Activated CD4-positive, alpha-beta memory T cell treated with anti-CD3 and anti-CD28 coated beads, Interleukin-2, amount 10 ng/mL, durations not matched to agents 7 days and 5 days (primary cell): ENCODE measurements around the gene GRB14. TPM values are rescaled to one million over a fixed set of nuclear protein-coding genes. Genes with fewer than 3 reads are reported as not detected.

Source experiments
- CTCF ChIA-PET: fragments of 350-600 bp; sonication (Branson Sonifier 250); formaldehyde crosslinking; loops from one replicate; lab custom pipeline; 2021; ENCODE audit warnings: antibody characterized with exemption, inconsistent platforms; lab: Charles Lee
- POLR2A ChIA-PET: fragments of 350-600 bp; sonication (Branson Sonifier 250); formaldehyde crosslinking; loops from one replicate; lab custom pipeline; 2021; ENCODE audit warnings: antibody characterized with exemption; lab: Charles Lee
- DNase-seq: peaks from one replicate; pipeline ENCODE4 v3.0.0-alpha.2; 2020
- H3K27ac Mint-ChIP-seq: one replicate; pipeline ENCODE4 v1.8.0; 2021; ENCODE audit warnings: mild to moderate bottlenecking, mixed read lengths
- H3K27me3 Mint-ChIP-seq: one replicate; pipeline ENCODE4 v1.8.0; 2021; ENCODE audit warnings: mixed read lengths
- H3K36me3 Mint-ChIP-seq: one replicate; pipeline ENCODE4 v1.8.0; 2021; ENCODE audit warnings: low read depth, mixed read lengths
- H3K4me1 Mint-ChIP-seq: one replicate; pipeline ENCODE4 v1.8.0; 2021; ENCODE audit warnings: mixed read lengths
- H3K4me3 Mint-ChIP-seq: one replicate; pipeline ENCODE4 v1.8.0; 2021; ENCODE audit warnings: mild to moderate bottlenecking, mixed read lengths
- H3K9me3 Mint-ChIP-seq: one replicate; pipeline ENCODE4 v1.8.0; 2021; ENCODE audit warnings: mixed read lengths
- total RNA-seq, 2 experiments: library from RNA; stranded (reverse); gene quantifications; one replicate each; pipeline ENCODE4 v1.2.3, GENCODE V29; 2021

The GRB14 gene
- not detected for total RNA-seq

- H3K27ac Mint-ChIP-seq, result no peak within 1 kb of the TSS
- no peak for DNase-seq
- H3K4me1 Mint-ChIP-seq, result no peaks in the 10 kb centered on the region
- ChIA-PET CTCF (no interaction called here), POLR2A (no interaction called here)
- no peak within 1 kb of the TSS for H3K4me3 Mint-ChIP-seq
- H3K27me3 Mint-ChIP-seq, result peaks cover 17% of the 10 kb centered on the region
- no peaks in the 10 kb centered on the region for H3K36me3 Mint-ChIP-seq
- H3K9me3 Mint-ChIP-seq, result no peaks in the 10 kb centered on the region
These were observed at the start of gene GRB14 for GRCh38 chr2:164620873-164621763. Gene GRB14 (minus strand): TSS chr2:164621482. CDS start chr2:164621309, 173 bp downstream.

- CTCF ChIA-PET, result no interaction called here
- Mint-ChIP-seq H3K4me1 (no peaks in the 10 kb centered on the region), H3K27ac (no peak overlapping the region), H3K9me3 (no peaks in the 10 kb centered on the region), H3K27me3 (no peaks in the 10 kb centered on the region), H3K36me3 (no peaks in the 10 kb centered on the region), H3K4me3 (no peak overlapping the region)
- DNase-seq, result no peak
- POLR2A ChIA-PET, result no interaction called here
These were observed 48.0 kb upstream of the GRB14 start for GRCh38 chr2:164669291-164669690.

GRCh38 chr2:164667566-164667965 is 46.3 kb upstream of the GRB14 start:
- Mint-ChIP-seq H3K4me3 (no peak overlapping the region), H3K9me3 (peaks cover 4% of the 10 kb centered on the region), H3K36me3 (no peaks in the 10 kb centered on the region), H3K27ac (no peak overlapping the region), H3K4me1 (no peaks in the 10 kb centered on the region), H3K27me3 (no peaks in the 10 kb centered on the region)
- CTCF ChIA-PET, result no interaction called here
- POLR2A ChIA-PET, result no interaction called here
- no peak for DNase-seq

GRCh38 chr2:164664070-164664469 is 42.8 kb upstream of the GRB14 start:
- Mint-ChIP-seq H3K27me3 (no peaks in the 10 kb centered on the region), H3K4me3 (no peak overlapping the region), H3K27ac (no peak overlapping the region), H3K36me3 (no peaks in the 10 kb centered on the region), H3K4me1 (no peaks in the 10 kb centered on the region), H3K9me3 (peaks cover 4% of the 10 kb centered on the region)
- POLR2A ChIA-PET, result no interaction called here
- CTCF ChIA-PET, result no interaction called here
- DNase-seq, result no peak

- H3K4me3 Mint-ChIP-seq, result no peak overlapping the region
- no peaks in the 10 kb centered on the region for H3K4me1 Mint-ChIP-seq
- peaks cover 4% of the 10 kb centered on the region for H3K9me3 Mint-ChIP-seq
- ChIA-PET POLR2A (no interaction called here), CTCF (no interaction called here)
- no peaks in the 10 kb centered on the region for H3K36me3 Mint-ChIP-seq
- DNase-seq, result no peak
- no peaks in the 10 kb centered on the region for H3K27me3 Mint-ChIP-seq
- H3K27ac Mint-ChIP-seq, result no peak overlapping the region
These were observed 41.8 kb upstream of the GRB14 start for GRCh38 chr2:164662868-164663631.

GRCh38 chr2:164662066-164662465 is 40.8 kb upstream of the GRB14 start:
- Mint-ChIP-seq H3K27ac (no peak overlapping the region), H3K4me1 (no peaks in the 10 kb centered on the region), H3K36me3 (no peaks in the 10 kb centered on the region), H3K9me3 (peaks cover 4% of the 10 kb centered on the region), H3K27me3 (no peaks in the 10 kb centered on the region), H3K4me3 (no peak overlapping the region)
- CTCF ChIA-PET, result no interaction called here
- no peak for DNase-seq
- POLR2A ChIA-PET, result no interaction called here

- no peak for DNase-seq
- CTCF ChIA-PET, result no interaction called here
- POLR2A ChIA-PET, result no interaction called here
- H3K27me3 Mint-ChIP-seq, result no peaks in the 10 kb centered on the region
- H3K36me3 Mint-ChIP-seq, result no peaks in the 10 kb centered on the region
- no peak overlapping the region for H3K27ac Mint-ChIP-seq
- no peaks in the 10 kb centered on the region for H3K4me1 Mint-ChIP-seq
- H3K9me3 Mint-ChIP-seq, result peaks cover 4% of the 10 kb centered on the region
- no peak overlapping the region for H3K4me3 Mint-ChIP-seq
These were observed 40.1 kb upstream of the GRB14 start for GRCh38 chr2:164661349-164661748.

GRCh38 chr2:164657129-164657528 is 35.8 kb upstream of the GRB14 start:
- Mint-ChIP-seq H3K27ac (no peak overlapping the region), H3K27me3 (no peaks in the 10 kb centered on the region), H3K4me3 (no peak overlapping the region), H3K4me1 (no peaks in the 10 kb centered on the region), H3K36me3 (no peaks in the 10 kb centered on the region), H3K9me3 (peaks cover 2% of the 10 kb centered on the region)
- POLR2A ChIA-PET, result no interaction called here
- DNase-seq, result no peak
- CTCF ChIA-PET, result no interaction called here

- no peaks in the 10 kb centered on the region for H3K27me3 Mint-ChIP-seq
These were observed 34.5 kb upstream of the GRB14 start for GRCh38 chr2:164655750-164656149.

GRCh38 chr2:164655336-164655735 is 34.1 kb upstream of the GRB14 start:
- CTCF ChIA-PET, result no interaction called here
- no peak overlapping the region for H3K4me3 Mint-ChIP-seq
- no peak for DNase-seq
- no peaks in the 10 kb centered on the region for H3K36me3 Mint-ChIP-seq
- POLR2A ChIA-PET, result no interaction called here
- H3K27me3 Mint-ChIP-seq, result no peaks in the 10 kb centered on the region
- H3K9me3 Mint-ChIP-seq, result peaks cover 8% of the 10 kb centered on the region
- H3K27ac Mint-ChIP-seq, result no peak overlapping the region
- no peaks in the 10 kb centered on the region for H3K4me1 Mint-ChIP-seq

More at GRCh38 chr2:164655750-164656149, 34.5 kb upstream of the GRB14 start:
- H3K9me3 Mint-ChIP-seq, result peaks cover 4% of the 10 kb centered on the region
- no peaks in the 10 kb centered on the region for H3K4me1 Mint-ChIP-seq
- no peak overlapping the region for H3K27ac Mint-ChIP-seq
- H3K4me3 Mint-ChIP-seq, result no peak overlapping the region
- POLR2A ChIA-PET, result no interaction called here
- no peaks in the 10 kb centered on the region for H3K36me3 Mint-ChIP-seq
- DNase-seq, result no peak
- CTCF ChIA-PET, result no interaction called here

GRCh38 chr2:164651361-164651760 is 30.1 kb upstream of the GRB14 start:
- DNase-seq, result no peak
- ChIA-PET POLR2A (no interaction called here), CTCF (no interaction called here)
- H3K9me3 Mint-ChIP-seq, result peaks cover 9% of the 10 kb centered on the region
- no peak overlapping the region for H3K27ac Mint-ChIP-seq
- H3K4me3 Mint-ChIP-seq, result no peak overlapping the region
- no peaks in the 10 kb centered on the region for H3K27me3 Mint-ChIP-seq
- no peaks in the 10 kb centered on the region for H3K36me3 Mint-ChIP-seq
- no peaks in the 10 kb centered on the region for H3K4me1 Mint-ChIP-seq

GRCh38 chr2:164644036-164644700 is 22.9 kb upstream of the GRB14 start:
- Mint-ChIP-seq H3K36me3 (no peaks in the 10 kb centered on the region), H3K27ac (no peak overlapping the region), H3K27me3 (no peaks in the 10 kb centered on the region), H3K9me3 (no peaks in the 10 kb centered on the region), H3K4me1 (no peaks in the 10 kb centered on the region), H3K4me3 (no peak overlapping the region)
- DNase-seq, result no peak
- ChIA-PET POLR2A (no interaction called here), CTCF (no interaction called here)

- no peak for DNase-seq
- H3K4me3 Mint-ChIP-seq, result no peak overlapping the region
- ChIA-PET CTCF (no interaction called here), POLR2A (no interaction called here)
- H3K27ac Mint-ChIP-seq, result no peak overlapping the region
- H3K4me1 Mint-ChIP-seq, result no peaks in the 10 kb centered on the region
- H3K36me3 Mint-ChIP-seq, result no peaks in the 10 kb centered on the region
- no peaks in the 10 kb centered on the region for H3K9me3 Mint-ChIP-seq
- H3K27me3 Mint-ChIP-seq, result no peaks in the 10 kb centered on the region
These were observed 21.8 kb upstream of the GRB14 start for GRCh38 chr2:164642946-164643555.
